GM19240 (cell line): ENCODE data around the gene CCDC87.
"Not testable (repeated sequence)": the region's sequence is repeated elsewhere in the genome, so short reads cannot be mapped to it uniquely, and the experiment has no call there.

Source experiments
- DNase-seq: peaks from one replicate; pipeline ENCODE4 v3.0.0; 2011; ENCODE audit warnings: low spot score; ENCODE audit not compliant: insufficient read length

Gene CCDC87

DNA sequence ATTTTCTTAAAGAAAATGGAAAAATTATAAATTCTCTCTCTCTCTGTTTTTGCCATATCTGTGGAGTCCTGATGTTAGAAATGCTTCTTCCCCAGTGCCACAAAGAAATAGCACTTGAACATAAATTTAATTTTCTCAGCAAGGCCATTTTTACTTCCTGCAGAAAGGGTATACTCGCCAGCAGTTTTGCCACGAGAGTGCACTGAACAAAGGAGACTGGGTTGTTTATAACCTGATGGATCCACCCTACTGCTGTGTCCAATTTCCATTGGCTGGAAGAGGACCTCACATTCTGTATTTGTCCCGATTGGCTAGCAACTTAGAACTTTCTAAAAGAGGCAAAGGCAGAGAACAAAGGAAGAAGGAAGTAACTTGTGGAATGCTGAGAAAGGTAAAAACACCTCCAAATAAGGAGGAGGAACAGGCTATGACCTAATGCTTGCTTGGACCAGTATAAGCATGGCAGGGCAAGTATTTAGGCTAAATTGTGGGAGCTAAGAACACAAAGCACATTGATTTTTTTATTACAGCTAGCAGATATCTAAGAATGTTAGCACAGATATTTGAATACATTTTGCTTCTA is 10.2 kb downstream of the CCDC87 start:
- DNase-seq, result not testable (repeated sequence)

DNA sequence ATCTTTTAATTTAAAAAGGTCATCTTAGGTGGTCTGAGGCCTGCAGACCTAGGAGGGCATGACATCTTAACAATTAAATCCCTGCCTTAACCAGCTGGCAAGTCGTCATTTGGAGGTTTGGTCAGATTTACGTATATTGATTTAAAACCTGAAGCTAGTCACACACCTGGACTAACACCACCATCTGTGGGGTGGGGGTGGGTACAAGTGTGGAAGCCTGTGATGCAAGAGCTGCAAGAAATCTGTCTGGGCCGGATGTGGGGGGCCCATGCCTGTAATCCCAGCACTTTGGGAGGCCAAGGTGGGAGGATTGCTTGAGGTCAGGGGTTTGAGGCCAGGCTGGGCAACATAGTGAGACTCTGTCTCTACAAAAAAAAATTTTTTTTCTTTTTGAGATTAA is 11.6 kb downstream of the CCDC87 start:
- no peak for DNase-seq

DNA sequence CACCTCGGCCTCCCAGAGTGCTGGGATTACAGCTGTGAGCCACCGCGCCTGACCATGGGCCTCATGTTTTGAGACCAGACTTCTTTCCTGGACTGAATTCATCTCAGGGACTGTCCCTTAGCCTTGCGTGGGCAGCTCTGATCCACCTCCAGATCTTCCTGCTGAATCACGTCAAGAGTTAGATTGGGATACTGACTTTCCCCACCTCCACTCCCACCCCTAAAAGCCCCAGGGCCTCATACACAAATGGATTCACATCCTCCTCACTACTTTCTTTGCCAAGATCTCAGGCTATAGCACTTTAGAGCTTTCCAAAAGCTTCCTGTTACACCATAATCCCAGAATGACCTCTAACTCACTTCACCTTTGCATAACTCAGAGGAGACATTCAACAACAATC is 12.1 kb downstream of the CCDC87 start:
- DNase-seq, result no peak

DNA sequence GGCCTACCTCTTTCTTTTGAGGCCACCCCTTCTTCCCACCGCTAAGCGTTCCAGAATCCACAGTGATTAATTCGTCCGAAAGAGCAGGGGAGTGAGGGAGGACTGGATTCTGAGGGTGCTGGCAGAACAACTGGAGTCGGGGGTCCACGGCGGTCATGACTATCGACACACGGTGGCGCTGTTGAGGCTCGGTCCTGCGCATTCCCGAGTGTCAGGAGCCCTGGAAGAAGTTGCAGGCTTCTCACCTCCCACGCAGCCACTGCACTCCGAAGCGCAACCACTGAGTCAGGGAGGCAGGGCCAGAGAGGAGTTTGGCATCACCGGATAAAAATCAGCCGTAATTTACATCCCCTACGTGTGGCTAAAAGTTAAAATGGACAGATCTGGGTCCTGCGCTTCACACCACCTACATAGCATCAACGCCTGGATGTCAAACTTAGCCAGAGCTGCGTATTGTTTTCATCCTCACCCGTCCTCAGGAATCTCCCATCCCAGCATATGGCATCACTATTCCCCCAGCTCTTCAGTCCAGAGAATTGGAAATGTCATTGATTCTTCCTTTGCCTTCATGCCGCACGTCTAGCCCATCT is 13.8 kb downstream of the CCDC87 start:
- peak; percentile 83 for DNase-seq

DNA sequence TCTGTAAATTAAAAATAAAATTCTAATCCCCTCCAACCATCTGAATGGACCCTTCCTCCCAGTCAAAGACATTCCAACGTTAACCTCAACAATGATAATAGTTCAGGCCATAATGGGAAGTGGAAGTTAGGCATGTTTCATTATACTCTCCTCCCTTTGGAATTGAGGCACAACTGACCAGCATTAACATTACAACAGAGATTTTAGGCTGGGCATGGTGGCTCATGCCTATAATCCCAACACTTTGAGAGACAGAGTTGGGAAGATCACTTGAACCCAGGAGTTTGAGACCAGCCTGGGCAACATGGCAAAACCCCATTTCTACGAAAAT is 22.0 kb downstream of the CCDC87 start:
- no peak for DNase-seq

DNA sequence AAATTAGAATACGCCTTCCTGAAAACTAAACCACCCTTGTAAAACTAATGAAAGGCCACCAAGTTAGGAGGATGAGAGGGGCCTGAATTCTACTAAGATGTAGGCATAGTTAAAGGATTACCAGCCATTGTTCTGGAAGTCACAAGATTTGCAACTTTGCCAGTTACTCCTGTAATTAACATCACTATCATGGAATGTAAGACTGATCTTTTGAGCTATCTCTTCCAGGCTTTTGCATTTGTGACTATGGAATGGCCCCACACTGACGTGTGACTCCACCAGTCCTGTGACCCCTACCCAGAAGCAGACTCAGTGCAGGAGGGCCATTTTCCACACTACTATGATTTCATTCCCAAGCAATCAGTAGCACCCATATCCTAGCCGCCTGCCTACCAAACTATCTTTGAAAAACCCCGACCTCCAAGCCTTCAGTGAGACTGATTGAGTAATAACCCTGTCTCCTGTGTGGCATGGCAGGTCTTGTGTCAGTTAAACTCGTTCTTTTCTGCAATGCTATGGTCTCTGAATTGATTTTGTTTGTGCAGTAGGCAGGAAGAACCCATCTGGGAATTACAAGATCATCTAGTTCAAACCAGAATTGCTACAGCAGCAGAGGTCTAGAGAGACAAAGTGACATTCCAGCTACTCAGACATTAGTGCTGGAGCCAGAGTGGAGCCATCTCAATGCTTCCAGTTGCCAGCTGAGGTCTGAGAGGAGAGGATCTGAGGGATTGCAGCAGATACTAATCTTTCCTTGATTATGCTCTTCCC is 22.6 kb downstream of the CCDC87 start:
- DNase-seq, result no peak

DNA sequence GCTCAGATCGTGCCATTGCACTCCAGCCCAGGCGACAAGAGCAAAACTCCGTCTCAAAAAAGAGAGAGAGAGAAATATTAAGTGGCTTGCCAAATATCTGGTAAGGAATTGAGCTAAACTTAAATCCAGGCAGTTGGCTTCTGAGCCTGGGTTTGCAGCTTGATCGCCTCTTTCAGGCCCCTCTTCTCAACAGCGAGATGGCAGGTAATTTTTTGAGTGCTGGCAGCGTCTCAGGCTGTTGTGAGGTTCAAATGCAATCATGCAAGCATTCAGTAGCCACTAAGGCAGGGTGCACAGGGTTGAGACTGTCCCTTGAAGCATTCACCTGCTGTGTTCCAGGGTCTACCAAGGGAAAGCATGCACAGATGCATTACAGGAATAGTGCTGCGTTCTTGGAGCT is 23.8 kb downstream of the CCDC87 start:
- no peak for DNase-seq

DNA sequence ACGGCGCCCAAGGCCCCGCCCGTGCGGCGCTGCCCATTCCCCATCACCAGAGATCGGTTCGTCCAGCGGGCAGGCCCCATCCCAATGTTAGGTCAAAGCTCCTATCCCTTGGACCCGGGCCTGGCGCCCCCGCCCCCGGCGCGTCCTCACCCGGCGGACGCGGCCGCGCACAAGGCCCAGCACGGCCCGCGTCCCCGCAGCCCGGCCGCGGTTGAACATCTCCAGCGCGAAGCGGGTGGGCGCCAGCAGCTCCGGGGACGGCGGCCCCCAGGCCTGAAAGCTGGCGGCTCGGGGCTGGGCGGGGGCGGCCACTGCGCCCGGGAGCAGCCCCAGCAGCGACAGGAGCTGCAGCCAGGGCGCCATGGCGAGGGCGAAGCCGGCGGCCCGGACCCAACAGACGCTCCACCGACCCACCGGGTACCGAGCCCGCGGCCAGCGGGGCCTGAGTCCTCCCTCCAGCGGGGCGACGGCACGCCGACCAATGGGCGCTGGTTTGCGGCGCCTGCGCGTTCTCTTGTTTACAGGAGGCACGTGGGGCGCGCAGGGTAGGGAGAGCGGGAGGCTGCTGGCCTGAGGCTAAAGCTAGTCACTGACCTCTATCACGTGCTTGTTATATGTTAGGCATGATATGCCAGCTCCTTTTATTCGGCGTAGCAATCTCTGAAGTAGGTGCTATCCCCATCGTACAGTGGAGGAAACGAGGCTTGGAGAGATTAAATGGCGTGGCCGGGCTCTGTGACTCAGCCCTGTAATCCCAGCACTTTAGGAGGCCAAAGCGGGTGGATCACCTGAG is 24.5 kb downstream of the CCDC87 start, which contains the start of gene CTSF:
Gene CTSF (minus strand): TSS at position 483 of the 793 bp plus-strand sequence. CDS start 120 bp downstream, at position 363.
- DNase-seq, result peak; percentile 81

DNA sequence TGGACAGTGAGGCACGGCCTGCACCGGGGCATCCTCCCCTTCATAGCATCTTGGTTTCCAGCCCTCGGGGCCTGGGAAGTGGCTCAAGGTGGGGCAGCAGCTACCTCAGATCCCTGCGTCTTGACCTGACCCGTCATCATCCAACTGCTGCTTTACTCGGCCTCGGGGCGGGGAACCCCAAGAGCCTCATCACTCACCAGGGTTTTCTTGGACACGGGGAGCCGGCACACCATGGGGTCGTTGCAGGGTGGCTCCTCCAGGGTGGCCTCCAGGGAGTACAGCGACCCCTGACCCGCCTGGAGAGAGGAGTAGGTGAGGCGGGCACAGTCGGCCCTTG is 25.1 kb downstream of the CCDC87 start:
- DNase-seq, result no peak

DNA sequence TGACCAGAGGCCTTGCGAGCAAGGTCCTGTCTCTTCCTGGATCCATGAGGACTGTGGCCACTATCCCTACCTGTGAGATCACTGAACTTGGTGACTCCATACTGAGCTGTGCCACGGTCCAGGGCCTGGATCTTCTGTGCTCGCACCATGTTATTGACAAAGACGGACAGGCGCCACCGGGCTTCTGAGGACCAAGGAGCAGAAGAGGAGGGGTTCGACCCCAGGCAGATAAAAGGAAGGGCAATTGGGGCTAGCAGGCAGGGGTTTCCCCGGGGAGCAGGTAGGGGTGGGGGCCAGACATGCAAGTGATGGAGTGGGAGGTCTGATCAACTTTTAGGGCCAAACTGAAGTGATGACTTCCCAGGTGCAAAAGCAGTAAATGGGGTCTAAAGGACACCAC is 26.6 kb downstream of the CCDC87 start:
- DNase-seq, result no peak

DNA sequence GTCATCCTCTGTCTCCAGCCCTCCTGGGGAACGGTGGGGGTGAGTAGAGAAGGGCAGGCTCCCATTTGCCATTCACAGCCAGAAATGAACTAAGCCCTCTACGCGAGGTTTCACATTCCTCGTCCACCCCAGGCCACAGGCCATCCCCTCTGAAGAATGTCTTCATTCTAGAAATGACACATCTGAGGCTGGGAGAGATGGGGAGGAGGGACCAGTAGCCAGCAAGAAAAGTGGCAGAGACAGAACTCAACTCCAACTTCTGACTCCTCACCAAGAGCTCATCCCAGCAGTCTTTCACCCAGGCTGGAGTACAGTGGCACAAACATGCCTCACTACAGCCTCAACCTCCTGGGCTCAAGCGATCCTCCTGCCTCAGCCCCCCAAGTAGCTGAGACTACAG is 27.9 kb downstream of the CCDC87 start:
- DNase-seq, result no peak

DNA sequence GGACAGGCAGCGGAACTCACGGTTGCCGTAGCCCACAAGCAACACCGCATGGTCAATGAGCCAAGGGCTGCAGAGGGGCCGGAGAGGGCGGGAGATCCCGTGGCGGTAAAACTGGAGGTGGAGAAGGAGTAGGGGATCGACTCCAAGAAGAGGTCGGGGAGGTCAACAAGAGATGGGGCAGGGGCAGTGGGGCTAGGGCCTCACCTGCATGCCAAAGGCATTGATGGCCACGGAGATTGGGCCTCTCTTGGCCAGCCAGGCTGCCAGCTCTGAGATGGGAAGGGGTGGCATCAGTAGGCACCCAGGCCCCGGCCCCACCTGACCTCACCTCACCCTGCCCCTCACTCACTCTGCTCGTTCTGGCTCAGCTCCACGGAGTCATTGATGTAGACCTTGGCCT is 28.3 kb downstream of the CCDC87 start:
- no peak for DNase-seq

DNA sequence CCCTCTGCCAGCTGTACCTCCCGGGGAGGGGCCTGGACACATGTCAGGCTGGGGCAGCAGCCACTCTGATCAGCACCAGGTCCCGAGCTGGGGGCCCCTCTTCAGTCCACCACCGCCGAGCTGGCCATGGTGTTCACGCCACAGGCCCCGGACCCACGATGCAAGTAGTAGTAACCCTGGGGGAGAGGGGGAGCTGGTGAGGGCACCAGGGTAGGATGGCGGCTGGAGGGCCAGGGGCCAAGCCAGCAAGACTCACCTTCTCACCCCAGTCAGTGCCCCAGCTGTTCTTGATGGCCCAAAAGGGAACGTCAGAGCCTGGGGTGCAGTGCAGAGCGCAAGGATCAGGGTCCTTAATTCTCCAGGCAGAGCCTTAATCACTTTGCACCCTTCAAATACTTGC is 29.0 kb downstream of the CCDC87 start:
- no peak for DNase-seq

DNA sequence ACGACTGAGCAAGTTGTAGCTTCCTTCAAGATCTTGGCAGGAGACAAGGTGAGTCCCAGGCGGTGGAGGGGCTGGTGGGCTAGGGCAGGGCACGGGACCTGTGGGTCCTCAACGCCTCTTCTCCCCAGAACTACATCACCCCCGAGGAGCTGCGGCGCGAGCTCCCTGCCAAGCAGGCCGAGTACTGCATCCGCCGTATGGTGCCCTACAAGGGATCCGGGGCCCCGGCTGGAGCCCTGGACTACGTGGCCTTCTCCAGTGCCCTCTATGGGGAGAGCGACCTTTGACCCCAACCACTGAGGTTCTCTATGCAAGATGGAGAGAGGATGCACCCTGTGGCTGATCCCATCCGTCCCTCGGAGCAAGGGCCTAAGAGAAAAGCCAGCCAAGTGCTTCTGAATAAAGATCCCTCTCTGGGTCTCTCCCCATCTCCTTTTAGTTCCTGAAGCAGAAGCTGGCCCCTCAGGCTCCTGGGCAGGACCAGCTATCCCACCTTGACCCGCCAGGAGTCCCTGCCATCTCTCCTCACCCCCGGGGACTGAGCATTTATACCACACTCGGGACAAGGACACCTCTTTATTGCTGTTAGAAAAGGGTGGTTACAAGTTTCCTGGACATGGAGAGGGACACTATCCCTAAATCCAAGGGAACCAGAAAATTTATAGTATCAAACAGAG is 29.8 kb downstream of the CCDC87 start:
- DNase-seq, result no peak

DNA sequence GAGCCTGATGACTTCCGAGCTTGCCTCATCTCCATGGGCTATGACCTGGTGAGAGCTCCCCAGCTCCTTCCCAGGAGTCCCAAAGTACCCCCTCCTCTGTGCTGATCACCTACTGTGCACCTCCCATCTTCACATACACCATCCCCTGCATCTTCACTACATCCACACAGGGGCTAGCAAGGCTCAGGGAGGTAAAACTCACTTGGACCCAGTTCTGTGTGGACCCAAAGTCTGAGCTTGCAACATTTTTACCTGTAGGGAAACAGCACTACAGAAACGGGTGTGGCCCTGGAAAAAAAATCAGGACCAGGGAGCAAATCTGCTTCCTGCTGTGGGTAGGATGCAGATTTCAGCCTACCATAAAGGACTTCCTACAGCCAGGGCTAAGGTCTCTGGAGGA is 30.6 kb downstream of the CCDC87 start:
- no peak for DNase-seq

DNA sequence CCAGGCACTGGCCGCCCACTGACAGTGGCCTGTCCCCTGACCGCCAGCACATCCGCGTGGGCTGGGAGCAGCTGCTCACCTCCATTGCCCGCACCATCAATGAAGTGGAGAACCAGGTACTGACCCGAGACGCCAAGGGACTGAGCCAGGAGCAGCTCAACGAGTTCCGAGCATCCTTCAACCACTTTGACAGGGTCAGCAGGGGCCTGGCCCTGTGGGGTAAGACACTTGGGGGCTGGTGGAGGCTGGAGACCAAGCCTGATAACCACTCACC is 31.0 kb downstream of the CCDC87 start:
- no peak for DNase-seq

DNA sequence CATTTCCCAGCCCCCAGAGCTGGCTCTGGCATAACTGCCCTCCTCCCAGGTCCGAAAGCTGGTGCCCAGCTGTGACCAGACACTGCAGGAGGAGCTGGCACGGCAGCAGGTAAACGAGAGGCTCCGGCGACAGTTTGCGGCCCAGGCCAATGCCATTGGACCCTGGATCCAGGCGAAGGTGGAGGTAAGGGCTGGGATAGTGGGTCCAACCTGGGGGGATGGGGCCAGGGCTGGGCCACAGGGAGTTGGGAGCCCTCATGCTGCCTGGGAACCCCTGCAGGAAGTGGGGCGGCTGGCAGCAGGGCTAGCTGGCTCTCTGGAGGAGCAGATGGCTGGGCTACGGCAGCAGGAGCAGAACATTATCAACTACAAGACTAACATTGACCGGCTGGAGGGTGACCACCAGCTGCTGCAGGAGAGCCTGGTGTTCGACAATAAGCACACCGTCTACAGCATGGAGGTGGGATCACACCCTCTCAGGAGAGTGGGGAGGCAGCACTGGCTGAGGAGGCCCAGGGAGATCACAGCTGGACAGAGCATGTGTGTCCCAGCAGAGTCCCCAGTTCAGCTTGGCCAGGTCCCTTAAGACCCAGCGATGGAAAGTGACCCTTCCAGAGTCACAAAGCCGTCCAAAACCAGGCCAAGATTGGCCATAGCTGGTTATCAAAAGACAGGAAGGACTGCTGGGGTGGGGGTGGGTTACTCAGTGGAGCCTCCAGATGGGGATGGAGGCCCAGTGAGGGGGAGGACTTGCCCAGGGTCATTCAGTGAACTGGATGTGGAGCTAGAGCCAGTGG is 31.5 kb downstream of the CCDC87 start:
- no peak for DNase-seq

DNA sequence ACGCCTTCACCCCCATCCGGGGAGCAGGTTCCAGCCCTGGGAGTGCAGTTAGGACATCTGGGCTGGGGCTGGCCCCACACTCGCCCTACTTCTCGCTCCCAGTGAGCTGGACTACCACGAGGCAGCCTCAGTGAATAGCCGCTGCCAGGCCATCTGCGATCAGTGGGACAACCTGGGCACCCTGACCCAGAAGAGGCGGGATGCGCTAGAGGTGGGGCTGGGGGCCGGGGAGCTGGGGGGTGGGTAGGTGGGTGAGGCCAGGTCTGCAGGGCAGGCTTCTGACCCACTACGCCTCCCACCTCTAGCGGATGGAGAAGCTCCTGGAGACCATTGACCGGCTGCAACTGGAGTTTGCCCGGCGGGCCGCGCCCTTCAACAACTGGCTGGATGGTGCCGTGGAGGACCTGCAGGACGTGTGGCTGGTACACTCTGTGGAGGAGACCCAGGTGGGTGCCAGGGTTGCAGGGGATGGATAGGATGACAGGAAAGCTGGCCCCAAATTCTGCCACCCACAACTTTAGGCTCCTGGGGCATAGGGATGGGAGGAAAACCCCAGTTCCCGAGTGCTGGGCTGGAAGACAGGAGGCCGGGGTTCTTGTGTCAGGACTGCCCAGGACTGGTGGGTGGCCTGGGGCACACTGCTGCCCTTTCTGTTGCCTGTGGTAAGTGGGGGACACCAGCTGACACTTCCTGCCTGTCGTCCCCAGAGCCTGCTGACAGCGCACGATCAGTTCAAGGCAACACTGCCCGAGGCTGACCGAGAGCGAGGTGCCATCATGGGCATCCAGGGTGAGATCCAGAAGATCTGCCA is 32.8 kb downstream of the CCDC87 start:
- DNase-seq, result no peak

DNA sequence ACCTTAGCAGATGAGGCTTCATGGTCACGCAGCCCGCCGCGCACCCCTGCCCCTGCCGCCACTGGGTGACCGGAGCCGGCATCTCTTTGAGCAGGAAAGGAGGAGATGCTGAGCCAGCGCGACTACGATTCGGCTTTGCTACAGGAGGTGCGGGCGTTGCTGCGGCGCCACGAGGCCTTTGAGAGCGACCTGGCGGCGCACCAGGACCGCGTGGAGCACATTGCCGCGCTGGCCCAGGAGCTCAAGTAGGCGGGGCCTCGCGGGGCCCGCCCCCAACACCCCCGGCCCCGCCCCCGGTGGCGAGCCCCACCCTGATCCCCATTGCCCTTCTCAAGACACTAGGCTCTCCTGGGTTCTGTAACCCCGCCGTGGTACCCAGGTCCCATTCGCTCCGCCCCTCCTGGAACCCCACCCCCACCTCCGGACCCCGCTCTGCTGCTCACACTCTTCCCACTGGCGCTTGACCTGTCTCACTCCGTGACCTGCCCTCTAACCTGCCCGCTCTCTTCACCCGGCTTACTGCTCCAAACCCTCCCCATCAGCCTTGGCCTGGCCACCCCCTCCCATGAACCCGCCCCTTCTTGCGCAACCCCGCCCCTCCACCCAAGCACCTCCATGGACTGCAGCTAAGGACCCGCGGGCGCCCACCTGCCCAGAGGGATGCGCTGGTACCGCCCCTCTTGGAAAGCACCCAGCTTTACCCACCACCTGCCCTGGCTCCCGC is 33.6 kb downstream of the CCDC87 start:
- no peak for DNase-seq
